ENCODE measurements around the gene TNFRSF19.
"Not testable (repeated sequence)": the region's sequence is repeated elsewhere in the genome, so short reads cannot be mapped to it uniquely, and the experiment has no call there.

Gene TNFRSF19

DNA sequence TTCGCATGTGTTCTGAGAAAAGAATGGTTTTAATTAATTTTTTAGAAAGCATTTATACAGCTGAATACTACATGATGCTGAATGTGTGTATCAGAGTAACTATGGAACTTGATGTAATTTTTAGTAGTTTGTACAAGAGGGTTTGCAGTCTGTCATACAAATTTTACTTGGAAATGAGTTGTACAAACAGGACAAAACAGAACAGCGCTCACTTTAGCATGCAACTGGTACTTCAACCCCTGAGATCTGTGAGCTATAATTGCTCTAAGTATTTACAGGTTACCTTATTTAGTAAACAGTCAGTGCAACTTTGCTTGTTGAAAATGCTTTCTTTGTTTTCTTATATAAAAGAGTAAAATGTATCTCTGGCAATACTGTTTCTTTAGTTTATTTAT is 706 bp downstream of the TNFRSF19 start:
- no peak for DNase-seq

DNA sequence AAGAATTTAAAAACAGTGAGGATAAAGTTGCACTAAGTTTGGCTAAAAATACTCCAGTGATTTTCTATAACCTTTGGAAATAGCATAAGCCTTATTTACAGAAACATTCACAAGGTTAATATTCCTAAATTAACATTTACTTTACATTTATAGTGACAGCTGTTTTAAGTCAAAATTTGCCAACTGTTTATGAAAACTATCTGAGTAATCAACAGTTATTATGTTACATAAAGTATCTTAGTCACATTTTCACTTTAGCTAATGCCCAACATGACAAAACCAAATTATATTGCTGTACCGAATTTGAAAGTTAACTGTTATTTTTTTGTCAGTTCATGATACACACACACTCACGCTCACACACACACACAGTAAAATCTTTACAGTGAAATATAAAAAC is 1.2 kb downstream of the TNFRSF19 start:
- no peak for DNase-seq

GRCh38 chr13:23572836-23573235 is 2.6 kb downstream of the TNFRSF19 start:
- DNase-seq = no peak

GRCh38 chr13:23574421-23575145 is 4.4 kb downstream of the TNFRSF19 start:
- DNase-seq = no peak

DNA sequence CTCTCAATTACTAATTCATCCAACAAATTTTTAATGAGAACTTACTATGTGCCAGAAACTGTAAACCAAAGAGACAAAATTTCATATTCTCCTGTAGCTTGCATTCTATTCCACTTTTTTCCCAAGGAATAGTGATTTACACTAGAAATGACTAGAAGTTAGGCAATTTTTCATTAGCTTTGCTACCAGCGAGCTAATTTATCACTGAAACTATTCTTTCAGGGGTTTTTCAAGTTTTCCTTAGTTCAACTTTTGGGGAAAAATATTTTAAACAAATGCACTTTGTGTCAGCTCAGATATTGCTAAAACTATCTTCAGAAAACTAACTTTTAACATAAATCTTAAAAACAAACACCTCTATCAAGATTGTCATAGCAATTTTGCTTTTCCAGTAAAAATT is 5.4 kb downstream of the TNFRSF19 start:
- no peak for DNase-seq

GRCh38 chr13:23578411-23579071 is 8.3 kb downstream of the TNFRSF19 start:
- peak; percentile 71 for DNase-seq

DNA sequence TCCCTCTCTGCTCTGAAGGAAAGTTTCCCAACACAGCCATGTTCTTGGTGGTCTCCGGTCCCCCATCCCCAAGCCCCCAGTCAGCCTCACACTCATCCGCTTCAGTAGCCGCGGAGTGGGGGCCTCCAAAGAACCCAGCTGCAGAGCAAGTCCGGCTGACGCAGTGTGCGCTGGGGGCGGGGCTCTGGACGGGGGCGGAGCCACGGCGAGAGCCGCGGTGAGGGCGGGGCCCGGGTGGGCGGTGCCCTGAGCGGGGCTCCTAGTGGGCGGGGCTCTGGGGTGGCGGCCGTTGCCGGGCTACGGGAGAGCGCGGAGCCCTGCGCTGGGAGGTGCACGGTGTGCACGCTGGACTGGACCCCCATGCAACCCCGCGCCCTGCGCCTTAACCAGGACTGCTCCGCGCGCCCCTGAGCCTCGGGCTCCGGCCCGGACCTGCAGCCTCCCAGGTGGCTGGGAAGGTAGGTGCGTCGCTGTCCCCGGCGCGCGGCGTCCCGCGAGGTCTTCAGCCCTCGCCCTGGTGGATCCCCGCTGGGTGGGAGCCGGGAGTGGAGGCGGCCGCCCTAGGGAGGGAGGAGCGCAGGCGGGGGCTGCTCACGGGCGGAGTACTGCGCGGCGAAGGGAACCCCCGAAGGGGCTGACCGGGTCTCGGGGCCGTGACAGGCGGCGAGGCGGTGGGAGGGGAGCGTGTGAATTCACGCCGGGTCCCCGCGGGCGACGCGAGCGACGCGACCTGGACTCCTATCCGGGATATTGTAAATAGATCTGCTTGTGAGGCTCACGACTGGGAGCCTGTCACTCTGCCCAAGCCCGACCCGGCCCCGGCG is 9.1 kb downstream of the TNFRSF19 start:
- DNase-seq = peak; percentile 81

- no peak for DNase-seq
Measured at GRCh38 chr13:23579896-23580683, 9.9 kb downstream of the TNFRSF19 start.

DNA sequence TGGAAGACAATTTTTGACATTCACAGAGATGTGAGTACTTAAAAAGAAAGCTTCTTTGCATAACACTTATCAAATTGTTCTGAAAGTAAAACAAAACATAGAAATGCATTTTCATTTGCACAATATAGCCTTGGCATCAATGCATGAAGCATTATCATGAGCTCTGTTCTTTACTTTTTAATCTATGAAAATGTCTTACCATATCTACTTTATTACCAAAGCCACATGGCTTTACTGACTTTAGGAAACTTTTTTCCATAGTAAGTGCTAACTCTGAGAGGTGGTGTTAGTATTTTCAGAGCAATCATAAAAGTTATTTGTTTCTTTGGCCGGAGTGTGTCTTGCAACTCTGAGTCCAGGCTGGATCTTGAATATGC is 10.5 kb downstream of the TNFRSF19 start:
- DNase-seq = no peak

DNA sequence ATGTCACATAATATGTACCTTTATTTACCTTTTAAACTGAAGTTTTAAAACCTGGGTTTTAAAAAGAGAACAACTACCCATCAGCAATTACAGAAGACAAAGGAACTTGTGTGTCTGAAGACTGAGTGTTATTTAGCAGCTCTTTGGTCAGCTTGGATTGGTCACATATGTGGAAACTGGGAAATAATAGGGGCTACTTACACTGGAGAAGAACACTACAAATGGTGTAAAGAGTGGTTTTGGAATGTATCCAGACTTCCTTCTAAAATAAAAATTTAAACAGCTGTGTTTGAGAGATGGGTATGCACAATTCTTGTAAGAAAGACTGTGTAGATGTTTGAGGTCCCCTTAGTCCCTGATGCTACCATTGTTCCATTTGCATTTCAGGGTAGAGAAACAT is 13.3 kb downstream of the TNFRSF19 start:
- DNase-seq = no peak

DNA sequence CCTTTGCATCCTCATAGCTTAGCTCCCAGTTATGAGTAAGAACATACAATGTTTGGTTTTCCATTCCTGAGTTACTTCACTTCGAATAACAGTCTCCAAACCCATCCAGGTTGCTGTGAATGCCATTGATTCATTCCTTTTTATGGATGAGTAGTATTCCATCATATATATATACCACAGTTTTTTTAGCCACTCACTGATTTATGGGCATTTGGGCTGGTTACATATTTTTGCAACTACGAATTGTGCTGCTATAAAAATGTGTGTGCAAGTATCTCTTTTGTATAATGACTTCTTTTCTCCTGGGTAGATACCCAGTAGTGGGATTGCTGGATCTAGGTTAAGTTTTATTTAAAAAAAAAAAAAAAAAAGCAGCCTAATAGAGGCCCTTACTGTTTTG is 14.1 kb downstream of the TNFRSF19 start:
- DNase-seq = no peak

GRCh38 chr13:23586336-23586735 is 16.1 kb downstream of the TNFRSF19 start:
- no peak for DNase-seq

DNA sequence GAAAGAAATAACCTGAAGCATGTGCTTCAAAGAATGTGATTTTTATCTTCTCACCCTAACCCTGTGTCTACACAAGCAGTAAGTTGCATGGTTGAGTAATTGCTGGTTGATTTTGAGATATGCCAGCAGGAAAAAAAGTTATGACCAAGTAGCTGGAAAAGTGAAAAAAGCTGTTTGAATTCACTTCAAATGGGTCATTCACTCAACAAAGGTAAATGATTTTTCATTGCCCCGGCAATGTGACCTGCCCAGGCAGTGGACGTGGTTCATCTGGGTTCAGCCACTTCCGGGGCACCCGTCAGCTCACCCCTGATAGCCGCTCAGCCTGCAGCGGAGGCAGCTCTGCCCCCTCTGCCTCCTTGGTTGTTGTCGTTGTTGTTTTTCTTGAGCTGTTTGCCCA is 18.5 kb downstream of the TNFRSF19 start:
- no peak for DNase-seq

- DNase-seq = no peak
Measured at GRCh38 chr13:23592596-23592995, 22.4 kb downstream of the TNFRSF19 start.

GRCh38 chr13:23593148-23593547 is 22.9 kb downstream of the TNFRSF19 start:
- DNase-seq = peak; percentile 62

- DNase-seq = not testable (repeated sequence)
Measured at GRCh38 chr13:23594290-23594689, 24.1 kb downstream of the TNFRSF19 start.

DNA sequence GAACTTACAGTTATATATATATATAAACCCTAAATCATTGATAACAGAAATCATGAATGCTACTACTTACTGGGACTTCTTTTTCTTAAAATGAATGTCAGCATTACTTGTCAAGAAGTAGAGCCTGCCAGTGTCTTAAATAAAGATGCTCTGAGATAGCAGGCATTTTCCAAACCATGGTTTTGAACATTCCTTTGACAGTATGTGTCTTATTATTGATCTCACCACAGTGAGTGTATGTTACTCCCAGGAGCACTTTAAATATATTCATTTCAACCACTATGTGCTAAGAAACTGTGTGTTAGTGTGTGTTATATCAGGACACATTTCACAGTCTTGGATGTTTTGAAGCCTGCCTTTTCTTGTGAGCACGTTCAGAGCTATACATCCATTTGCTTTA is 28.2 kb downstream of the TNFRSF19 start:
- DNase-seq = peak; percentile 67

DNA sequence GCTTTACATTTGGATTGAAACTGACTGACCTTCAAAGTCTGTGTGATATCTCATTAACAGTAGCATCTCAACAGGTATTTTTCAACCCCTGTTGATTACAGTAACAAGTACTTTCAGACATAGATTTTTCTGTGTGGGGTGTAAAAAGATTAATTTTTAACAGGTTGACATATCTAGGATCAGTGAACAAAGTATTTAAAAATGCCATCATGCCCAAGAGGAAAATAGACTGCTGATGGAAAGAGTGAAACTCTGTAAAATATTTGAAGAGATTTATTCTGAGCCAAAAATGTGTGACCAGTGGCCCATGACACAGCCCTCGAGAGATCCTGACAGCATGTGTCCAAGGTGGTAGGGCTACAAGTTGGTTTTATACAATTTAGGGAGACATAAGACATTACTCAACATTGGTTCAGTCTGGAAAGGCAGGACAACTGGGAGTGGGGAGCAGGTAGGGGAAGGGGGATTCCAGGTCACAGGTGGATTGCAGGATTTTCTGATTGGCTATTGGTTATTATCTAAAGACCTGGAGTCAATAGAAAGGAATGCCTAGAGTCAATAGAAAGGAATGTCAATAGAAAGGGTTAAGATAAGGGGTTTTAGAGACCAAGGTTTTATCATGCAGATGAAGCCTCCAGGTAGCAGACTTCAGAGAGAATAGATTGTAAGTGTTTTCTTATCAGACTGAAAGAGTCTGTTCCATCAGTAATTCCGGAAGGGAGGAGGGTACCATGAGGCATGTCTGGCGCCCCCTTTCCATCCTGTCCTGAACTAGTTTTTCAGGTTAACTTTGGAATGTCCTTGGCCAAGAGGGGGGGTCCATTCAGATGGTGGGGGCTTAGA is 29.1 kb downstream of the TNFRSF19 start:
- DNase-seq = peak; percentile 29

- no peak for DNase-seq
Measured at GRCh38 chr13:23600100-23600499, 29.9 kb downstream of the TNFRSF19 start.

GRCh38 chr13:23600534-23600933 is 30.3 kb downstream of the TNFRSF19 start:
- DNase-seq = no peak

DNA sequence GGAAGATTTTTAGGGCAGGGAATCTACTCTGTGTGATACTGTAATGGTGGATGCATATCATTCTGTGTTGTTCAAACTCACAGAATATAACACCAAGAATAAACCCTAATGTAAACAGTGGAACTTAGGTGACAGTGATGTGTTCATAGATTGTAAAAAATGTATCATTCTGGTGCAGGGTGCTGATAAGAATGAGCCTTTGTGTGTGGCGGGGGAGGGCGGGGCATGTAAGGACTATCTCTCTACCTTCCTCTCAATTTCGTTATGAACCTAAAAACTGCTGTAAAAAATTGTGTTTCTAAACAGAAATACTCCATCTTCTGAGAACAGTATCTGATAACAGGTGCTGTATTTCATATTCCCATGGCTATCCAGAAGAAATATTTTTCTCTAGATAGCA is 35.6 kb downstream of the TNFRSF19 start:
- DNase-seq = no peak

- no peak for DNase-seq
Measured at GRCh38 chr13:23608138-23608537, 37.9 kb downstream of the TNFRSF19 start.
